ENCODE results near the gene PURB. TPM values are rescaled to one million over a fixed set of nuclear protein-coding genes. Genes with fewer than 3 reads are reported as not detected.
"Not testable (repeated sequence)": the region's sequence is repeated elsewhere in the genome, so short reads cannot be mapped to it uniquely, and the experiment has no call there.

PURB gene
- total RNA-seq, 1 experiment from 2014 or later: 16.9 TPM

DNA sequence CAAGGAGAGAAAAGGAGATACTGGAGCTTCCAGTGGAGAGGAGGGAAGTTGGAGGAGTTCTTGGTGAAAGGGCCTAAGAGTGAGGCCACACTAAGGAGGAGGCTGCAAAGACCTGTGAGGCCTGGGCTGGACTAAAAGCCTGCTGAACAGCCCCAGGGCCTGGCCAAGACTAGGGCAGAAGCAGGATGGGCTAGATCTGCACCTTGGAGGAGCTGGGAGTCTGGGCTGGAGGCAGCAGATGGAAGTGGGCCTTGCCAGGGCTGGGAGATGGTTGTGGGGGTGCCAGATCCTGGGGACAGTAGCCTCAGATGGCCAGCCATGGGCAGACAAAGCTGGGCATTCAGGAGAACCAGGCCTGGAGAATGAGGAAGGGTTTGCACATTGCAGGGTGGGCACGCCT is 6.5 kb upstream of the PURB start:
- DNase-seq (ENCODE audit: low spot score): no peak

DNA sequence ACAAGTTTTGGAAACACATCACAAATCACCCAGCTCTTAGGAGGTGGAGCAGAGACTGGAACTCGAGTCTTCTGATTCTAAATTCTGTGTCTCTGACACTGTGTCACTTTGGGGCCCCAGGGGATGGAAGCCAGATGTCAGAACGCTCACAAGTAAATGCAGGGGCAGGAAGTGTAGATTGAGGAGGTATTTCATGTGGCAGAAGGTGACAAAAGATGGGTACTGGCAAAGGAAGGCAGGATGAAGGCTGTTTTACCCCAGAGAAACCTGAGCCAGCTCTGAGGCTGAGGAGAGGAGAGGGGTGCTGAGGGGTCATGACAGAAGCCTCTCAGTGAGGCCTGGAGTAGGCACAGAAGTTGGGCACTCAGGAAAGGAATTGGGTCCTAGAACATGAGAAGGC is 6.0 kb upstream of the PURB start:
- DNase-seq (ENCODE audit: low spot score): no peak

DNA sequence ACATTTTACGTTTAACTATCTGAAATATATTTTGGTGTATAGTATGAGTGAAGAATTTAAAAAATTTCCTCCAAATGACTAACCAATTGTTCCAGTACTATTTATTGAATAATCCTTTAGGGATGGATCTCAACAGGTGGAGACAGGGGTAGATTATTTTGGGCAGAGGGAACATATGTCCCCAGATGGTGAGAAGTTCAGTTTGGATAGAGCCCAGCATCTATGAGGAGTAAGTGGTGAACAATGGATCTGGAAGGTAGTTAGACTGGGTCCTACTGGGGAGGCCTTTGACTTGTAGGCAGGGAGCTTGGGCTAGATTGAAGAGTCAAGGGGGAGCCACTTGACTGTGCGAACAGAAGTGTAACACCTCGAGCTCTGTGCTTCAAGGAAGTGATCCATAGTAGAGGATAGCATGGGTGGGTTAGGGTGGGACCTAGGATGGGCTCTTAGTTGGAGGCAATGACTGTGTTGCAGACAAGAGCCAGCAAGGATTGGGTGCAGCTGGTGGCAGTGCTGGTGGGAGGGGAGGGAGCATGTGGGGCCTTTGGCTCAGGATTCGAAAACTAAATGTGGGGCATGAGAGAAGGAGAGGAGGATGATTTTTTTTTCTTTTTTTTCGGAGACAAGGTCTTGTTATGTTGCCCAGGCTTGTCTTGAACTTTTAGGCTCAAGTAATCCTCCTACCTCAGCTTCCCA is 3.9 kb upstream of the PURB start:
- DNase-seq (ENCODE audit: low spot score): no peak

DNA sequence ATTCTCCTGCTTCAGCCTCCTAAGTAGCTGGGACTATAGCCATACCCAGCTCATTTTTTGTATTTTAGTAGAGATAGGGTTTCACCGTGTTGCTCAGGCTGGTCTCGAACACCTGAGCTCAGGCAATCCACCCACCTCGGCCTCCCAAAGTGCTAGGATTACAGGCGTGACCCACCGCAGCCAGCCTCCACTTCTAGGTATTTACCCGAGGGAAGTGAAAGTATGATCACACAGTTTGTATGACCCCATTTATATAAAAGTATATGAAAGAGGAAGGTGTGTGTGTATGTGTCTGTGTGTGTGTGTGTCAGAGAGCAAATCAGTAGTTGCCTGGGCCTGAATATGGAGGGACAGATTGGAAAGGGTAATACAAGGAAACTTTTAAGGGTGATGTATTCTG is 2.0 kb upstream of the PURB start:
- DNase-seq (ENCODE audit: low spot score): no peak

DNA sequence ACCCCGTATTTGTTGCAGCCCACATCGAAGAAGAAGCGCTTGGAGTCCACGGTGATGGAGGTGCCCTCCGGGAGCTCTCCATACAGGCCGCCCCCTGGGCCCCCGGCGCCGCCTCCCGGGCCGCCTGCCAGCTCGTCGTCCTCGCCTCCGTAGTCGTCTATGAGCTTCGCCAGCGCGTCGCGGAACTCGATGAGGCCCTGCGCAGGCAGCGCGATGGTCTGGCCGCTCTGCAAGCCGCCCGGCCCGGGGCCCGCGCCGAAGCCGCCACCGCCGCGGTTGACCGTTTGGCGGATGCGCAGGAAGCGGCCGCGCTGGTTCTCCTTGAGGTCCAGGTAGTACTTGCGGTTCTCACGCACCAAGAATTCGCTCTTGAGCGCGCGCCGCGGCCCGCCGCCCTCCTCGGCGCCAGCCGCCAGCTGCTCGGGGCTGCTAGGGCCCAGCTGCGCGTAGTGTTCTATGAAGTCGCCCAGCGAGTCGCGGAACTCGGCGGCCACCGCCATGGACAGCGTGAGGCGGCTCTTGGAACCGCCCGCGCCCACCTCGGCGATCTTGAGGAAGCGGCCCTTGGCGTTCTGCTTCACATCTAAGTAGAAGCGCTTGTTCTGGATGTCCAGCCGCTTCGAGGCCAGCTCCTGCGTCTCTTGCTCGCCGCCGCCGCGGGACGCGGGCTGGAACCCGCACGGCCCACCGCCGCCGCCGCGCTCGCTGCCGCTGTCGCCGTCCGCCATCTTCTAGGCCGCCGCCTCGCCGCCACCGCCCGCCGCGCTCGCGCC is 523 bp downstream of the PURB start:
- peak; percentile 42 for DNase-seq (ENCODE audit: low spot score)

DNA sequence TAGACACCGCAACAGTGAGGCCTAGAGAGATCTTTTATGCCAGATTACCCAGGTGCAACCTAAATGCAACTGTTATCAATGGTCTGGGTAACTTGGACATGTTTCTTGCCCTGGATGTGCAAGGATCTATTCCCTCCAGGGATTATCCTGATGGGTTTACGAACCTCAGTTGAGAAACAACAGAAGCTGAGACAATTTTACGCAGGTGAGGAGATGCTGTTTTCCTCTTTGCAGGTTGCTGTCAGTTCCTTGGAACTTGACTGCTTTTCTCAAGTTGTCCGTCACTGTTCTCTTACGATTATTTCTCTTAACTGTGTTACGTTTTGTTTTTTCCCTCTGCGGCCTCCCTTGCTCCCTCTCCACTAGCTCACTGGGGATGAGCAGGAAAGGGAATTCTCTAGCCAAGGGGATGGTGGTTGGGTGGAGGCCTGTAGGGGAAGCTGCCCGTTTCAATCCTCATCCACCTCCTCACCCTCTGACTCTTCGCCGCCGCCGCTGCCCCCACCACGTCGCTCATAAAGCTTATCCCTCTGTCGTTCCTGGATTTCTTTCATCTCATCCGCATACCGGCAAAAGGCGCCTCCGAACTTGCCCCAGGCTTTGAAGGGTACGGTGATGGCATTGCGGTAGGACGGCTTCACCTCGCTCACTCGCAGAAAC is 1.2 kb downstream of the PURB start:
- DNase-seq (ENCODE audit: low spot score): peak; percentile 32

DNA sequence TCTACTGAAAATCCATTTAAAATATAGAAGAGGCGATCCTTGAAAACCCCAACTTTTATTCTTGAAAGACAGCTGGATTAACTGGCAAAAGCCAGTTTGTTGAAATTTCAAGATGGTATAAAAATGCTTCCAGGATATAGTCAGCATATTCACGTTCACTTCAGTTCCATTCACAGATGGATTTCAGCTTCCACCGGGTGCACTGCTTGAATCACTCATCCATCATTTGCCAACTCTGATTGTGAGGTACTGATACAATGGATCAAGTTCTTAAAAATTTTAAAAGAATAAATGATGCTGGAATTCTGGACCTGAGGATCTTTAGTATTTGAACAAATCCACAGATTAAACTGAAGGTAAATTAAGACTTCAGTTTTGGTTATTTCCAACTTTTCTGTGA is 2.4 kb downstream of the PURB start:
- peak; percentile 26 for DNase-seq (ENCODE audit: low spot score)

DNA sequence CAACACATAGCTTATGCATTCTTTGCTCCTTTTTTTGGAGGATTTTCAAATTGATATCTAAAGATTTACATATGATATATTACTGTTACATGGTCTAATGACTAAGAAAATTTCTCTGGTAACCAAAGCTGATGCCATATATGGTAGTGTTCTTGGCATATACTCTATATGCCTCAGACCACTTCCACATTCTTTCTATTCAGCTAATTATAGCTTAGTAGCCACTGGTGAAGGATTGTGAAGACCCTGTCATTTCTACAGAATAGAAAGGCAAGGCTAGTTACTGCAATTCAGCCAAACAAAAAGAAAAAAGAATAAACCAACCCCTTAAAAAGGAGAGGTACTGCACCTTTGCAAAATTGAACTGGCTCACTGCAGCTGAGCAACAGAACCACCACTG is 3.7 kb downstream of the PURB start:
- peak; percentile 87 for DNase-seq (ENCODE audit: low spot score)

DNA sequence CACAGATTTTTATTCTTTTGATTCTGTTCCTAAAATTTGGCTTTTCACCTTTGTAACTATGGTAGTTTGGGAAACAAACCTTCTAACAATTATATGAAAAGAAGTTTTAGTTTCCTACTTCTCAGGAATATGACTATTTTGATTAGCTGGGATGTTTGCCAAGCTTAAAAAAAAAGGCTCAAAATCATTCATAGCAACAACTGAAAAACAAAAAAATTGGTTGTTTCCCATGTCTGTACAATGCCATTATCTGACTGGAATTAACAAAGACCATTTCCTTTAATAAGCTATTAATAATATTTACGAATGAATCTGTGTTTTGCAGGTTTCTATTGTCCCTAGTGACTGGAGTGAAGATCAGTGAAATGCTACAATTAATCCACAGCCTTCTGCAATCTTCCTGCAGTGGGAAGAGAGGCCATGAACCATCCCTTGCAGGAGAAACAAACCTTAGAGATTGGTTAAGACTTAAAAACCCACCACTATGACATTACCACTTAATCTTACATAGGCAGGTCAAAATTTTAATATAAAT is 4.2 kb downstream of the PURB start:
- DNase-seq (ENCODE audit: low spot score): no peak

DNA sequence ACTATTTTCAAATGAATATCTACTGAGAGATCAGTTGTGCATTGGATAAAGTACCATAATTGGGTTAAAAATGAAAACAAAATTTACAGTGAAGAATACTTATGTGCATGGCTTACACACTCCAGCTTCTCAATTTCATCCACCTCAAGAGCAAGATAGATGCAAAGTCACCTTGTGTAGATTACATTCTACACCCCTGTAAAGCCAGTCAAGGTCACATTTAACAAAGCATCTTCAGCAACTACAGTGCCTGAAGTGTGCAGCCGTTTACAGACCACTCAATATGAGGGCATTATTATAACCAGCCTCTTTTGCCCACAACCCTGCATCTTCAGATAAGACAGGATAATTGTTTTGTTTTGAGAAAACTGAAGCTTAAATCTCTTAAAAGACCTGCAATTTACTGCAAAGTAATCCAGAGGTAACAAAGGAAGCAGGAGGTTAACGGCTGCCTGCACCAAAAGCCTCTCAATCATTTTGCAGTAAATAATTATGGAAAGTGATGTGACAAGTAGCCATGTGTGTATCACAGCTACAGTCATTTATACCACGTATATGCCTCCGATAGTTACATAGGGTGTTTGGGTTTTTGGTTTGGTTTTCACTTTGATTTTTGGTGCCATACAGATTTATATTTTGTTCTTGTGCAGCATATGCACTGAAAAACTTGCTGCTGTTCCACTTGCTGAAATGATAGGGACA is 4.9 kb downstream of the PURB start:
- DNase-seq (ENCODE audit: low spot score): no peak

DNA sequence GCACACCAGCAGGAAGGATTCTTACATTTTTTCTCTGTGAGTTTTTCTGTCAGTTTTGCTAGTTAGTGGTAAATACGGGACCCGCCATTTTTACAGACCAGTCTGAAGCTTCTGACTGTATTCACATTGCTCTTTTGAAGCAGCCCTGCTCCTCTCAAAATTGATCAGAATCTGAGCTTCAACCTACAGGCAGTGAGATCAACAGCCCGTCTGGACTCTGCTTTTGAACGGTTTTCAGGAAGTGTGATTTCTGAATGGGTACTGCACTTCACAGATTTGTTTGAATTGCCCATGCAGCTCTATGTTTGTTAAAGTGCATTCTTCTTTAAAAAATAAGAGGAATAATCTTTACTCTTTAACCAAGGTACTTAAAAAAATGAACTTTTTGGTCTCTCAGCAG is 8.9 kb downstream of the PURB start:
- DNase-seq (ENCODE audit: low spot score): no peak

DNA sequence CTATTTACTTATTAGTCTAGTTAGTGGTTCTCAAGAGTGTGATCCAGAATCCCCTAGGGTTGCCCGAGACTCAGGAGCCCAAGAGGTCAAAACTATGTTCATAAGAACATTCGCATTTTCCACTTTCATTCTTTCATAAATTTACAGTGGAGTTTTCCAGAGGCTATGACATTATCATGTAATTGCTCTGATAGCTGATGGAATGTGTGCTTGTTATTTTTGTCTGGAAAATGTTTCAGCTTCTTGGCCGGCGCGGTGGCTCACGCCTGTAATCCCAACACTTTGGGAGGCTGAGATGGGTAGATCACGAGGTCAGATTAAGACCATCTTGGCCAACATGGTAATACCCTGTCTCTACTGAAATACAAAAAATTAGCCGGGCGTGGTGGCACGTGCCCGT is 10.1 kb downstream of the PURB start:
- no peak for DNase-seq (ENCODE audit: low spot score)

DNA sequence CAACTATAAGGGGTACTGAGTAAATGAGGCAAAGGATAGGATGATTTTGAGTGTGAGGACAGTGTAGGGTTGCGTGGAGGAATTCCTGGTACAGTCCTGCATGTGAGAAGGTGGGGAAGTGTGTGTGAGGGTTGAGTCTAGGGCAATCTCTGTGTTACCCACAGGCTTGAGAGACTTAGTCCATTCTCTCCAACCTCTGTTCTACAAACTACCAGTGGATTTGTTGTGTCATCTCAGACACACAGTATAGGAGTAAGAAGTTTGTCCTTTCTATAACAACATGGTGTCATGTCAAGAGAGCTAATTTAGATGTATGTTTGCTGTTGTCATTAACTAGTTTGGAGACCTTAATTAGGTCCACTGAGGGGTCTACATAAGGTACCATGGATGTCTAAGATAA is 12.5 kb downstream of the PURB start:
- no peak for DNase-seq (ENCODE audit: low spot score)

DNA sequence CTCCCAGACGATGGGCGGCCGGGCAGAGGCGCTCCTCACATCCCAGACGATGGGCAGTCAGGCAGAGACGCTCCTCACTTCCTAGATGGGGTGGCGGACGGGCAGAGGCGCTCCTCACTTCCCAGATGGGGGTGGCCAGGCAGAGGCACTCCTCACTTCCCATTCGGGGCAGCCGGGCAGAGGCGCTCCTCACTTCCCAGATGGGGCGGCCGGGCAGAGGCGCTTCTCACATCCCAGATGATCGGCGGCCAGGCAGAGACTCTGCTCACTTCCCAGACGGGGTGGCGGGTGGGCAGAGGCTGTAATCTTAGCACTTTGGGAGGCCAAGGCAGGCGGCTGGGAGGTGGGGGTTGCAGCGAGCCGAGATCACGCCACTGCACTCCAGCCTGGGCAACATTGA is 13.4 kb downstream of the PURB start:
- DNase-seq (ENCODE audit: low spot score): not testable (repeated sequence)

DNA sequence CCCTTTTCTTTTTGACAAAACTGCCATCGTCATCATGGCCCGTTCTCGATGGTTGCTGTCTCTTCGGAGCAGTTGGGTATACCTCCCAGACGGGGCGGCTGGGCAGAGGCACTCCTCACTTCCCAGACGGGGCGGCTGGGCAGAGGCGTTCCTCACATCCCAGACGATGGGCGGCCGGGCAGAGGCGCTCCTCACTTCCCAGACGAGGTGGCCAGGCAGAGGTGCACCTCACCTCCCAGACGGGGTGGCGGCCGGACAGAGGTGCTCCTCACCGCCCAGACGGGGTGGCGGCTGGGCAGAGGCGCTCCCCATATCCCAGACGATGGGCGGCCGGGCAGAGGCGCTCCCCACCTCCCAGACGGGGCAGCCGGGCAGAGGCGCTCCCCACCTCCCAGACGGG is 14.6 kb downstream of the PURB start:
- not testable (repeated sequence) for DNase-seq (ENCODE audit: low spot score)

DNA sequence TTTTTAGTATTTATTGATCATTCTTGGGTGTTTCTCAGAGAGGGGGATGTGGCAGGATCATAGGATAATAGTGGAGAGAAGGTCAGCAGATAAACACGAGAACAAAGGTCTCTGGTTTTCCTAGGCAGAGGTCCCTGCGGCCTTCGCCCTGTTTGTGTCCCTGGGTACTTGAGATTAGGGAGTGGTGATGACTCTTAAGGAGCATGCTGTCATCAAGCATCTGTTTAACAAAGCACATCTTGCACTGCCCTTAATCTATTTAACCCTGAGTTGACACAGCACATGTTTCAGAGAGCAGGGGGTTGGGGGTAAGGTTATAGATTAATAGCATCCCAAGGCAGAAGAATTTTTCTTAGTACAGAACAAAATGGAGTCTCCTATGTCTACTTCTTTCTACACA is 15.0 kb downstream of the PURB start:
- DNase-seq (ENCODE audit: low spot score): not testable (repeated sequence)

DNA sequence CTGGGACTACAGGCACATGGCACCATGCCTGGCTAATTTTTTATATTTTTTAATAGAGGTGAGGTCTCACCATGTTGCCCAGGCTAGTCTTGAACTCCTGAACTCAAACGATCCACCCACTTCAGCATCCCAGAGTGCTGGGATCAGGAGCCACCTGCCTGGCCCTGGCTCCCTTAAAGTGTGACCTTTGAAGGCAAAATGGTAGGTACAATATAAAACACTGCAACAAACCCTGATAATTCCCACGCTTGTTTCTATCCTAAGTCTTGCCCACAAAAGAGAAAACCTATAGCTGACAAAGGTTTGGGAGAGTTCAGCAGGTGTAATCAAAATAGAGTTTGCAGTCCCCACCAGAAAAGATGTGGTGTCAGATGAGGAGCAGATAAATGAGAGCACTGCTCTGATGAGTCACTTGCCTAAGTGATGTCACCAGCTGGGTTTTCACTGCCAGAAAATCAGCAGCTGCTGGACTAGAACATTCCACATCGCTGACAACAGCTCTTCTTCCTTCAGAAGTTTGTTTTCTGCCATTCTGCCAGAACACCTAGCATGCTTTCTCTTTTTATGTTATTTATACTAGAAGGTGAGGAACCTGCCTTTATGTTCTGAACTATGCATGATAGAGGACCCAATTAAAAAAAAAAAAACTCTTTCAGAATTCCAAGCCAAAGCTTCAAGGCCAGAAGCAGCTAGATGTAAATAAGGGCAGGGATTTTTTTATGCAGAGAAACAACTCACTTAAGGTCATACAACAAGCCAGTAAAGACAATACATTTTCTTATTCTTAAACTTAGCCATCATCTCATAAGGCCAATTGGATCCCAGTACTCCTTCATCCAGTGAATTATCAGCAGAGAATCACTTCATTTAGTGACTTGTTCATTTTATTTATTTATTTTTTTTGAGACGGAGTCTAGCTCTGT is 18.0 kb downstream of the PURB start:
- DNase-seq (ENCODE audit: low spot score): peak; percentile 93

DNA sequence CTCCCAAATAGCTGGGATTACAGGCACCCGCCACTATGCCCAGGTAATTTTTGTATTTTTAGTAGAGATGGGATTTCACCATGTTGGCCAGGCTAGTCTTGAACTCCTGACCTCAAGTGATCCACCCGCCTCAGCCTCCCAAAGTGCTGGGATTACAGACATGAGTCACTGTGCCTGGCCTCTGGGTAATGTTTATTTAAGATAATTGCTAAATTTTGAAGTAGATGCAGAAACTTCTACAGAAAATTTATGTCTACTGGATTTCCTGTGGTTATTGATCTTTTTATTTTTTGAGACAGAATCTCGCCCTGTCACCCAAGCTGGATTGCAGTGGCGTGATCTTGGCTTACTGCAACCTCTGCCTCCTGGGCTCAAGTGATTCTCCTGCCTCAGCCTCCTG is 23.4 kb downstream of the PURB start:
- DNase-seq (ENCODE audit: low spot score): not testable (repeated sequence)

DNA sequence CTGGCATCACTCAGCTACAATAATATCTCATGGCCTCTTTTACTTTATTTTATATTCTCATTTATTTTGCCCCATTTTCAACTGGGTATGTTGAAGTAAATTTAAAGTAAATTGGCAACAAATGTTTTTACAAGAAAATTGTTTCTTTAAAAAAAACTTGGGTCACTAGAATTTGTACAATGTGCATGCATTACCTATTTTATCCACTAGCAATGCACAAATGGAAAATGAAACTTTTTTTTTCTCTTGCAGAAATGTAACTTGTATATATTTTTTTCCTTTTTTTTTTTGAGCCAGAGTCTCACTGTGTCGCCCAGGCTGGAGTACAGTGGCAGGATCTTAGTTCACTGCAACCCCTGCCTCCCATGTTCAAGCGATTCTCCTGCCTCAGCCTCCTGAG is 27.2 kb downstream of the PURB start:
- DNase-seq (ENCODE audit: low spot score): no peak

DNA sequence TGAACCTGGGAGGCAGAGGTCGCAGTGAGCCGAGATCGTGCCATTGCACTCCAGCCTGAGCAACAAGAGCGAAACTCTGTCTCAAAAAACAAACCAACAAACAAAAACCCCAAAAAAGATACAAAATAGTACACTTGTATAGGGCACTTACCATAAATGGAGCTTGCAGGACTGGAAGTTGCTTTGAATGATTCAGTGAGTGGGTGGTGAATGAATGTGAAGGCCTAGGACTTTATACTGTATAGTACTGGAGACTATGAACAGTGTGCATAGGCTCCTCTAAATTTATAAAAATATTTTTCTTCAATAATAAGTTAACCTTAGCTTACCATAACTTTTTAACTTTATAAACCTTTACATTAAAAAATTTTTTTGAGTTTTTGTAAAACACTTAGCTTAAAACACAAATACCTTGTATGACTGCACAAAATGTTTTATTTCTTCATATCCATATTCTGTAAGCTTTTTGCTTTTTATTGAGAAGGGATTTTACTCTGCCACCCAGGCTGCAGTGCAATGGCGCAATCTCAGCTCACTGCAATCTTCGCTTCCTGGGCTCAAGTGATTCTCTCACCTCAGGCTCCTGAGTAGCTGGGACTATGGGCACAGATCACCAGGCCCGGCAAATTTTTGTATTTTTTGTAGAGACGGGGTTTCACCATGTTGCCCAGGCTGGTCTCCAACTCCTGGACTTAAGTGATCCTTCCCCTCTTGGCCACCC is 30.5 kb downstream of the PURB start:
- DNase-seq (ENCODE audit: low spot score): no peak

Data from A172 (cell line).